GM23248 (cell line): ENCODE data around the gene MTRF1L.

ENCODE experiments used
- EZH2 ChIP-seq: fragments of 200-600 bp; sonication (generic); IDR thresholded peaks from 2 replicates; pipeline ENCODE4 v1.6.1; 2018; ENCODE audit warnings: antibody characterized with exemption, mild to moderate bottlenecking; ENCODE audit not compliant: insufficient read depth, poor library complexity, severe bottlenecking
- EZH2phosphoT487 ChIP-seq: fragments of 200-600 bp; sonication (generic); IDR thresholded peaks from 2 replicates; pipeline ENCODE4 v1.6.1; 2018; ENCODE audit warnings: antibody characterized with exemption, moderate library complexity, mild to moderate bottlenecking, low read depth; ENCODE audit not compliant: insufficient read depth

DNA sequence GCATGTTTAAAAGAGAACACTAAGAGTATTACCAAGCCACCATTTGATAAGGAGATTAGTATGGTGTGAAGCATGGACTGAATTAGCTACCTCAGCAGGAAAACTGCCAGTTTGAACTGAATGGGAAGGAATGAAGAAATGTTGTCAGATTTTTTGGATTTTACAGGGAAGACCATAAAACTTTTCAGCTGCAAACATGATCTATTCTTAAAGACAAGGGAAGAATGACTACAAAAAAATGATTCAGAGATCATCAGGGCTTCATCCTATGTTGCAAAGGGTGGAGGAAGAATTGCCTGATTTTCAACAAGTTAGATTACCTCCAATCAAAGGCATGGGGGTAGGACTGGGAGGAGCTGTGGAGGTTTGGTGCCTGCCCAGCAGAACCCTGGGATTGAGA is 49.3 kb upstream of the MTRF1L start:
- no peak for TF ChIP-seq EZH2
- TF ChIP-seq EZH2phosphoT487 = no peak
